PC-9 (cell line): Measurements from ENCODE around the gene SCNN1G. TPM values are rescaled to one million over a fixed set of nuclear protein-coding genes. Genes with fewer than 3 reads are reported as not detected.

Source experiments
- BruUV-seq: library from RNA; stranded (reverse); fragments of 400-500 nt; replicated peaks from 2 replicates; lab custom pipeline; 2021; lab: Mats Ljungman, UMichigan
- CTCF ChIA-PET: fragments of 300-600 bp; sonication (Branson Sonifier 250); formaldehyde crosslinking; loops from one replicate; lab custom pipeline; 2022; ENCODE audit warnings: antibody characterized with exemption; lab: Charles Lee
- POLR2A ChIA-PET: fragments of 300-600 bp; sonication (Branson Sonifier 250); formaldehyde crosslinking; loops from one replicate; lab custom pipeline; 2022; ENCODE audit warnings: antibody characterized with exemption; ENCODE audit not compliant: unreplicated experiment; lab: Charles Lee
- DNase-seq, 2 experiments: peaks; one replicate each; pipeline versions ENCODE4 v3.0.0 to v3.0.0-alpha.2; 2015 to 2022; ENCODE audit warnings: mixed read lengths in 1 of 2
- H2AFZ ChIP-seq: fragments of 200-600 bp; sonication (generic); 2 replicates; pipeline ENCODE4 v1.8.1; 2017; ENCODE audit warnings: antibody characterized with exemption
- H3F3A ChIP-seq: fragments of 200-600 bp; sonication (generic); 2 replicates; pipeline ENCODE4 v1.8.1; 2017; ENCODE audit warnings: antibody characterized with exemption, mild to moderate bottlenecking, low read depth; ENCODE audit not compliant: insufficient read depth
- H3K27ac ChIP-seq: fragments of 200-600 bp; sonication (generic); 2 replicates; pipeline ENCODE4 v1.6.1; 2016; ENCODE audit warnings: mixed run types
- H3K27me3 ChIP-seq: fragments of 200-600 bp; sonication (generic); 2 replicates; pipeline ENCODE4 v1.6.1; 2016; ENCODE audit warnings: low read depth, mixed run types; ENCODE audit not compliant: insufficient read depth
- H3K36me3 ChIP-seq: fragments of 200-600 bp; sonication (generic); 2 replicates; pipeline ENCODE4 v1.6.1; 2016; ENCODE audit warnings: low read depth, mixed run types
- H3K4me1 ChIP-seq: fragments of 200-600 bp; sonication (generic); replicated peaks from 2 replicates; pipeline ENCODE4 v1.6.1; 2016; ENCODE audit warnings: mixed run types; ENCODE audit not compliant: insufficient read depth
- H3K4me2 ChIP-seq: fragments of 200-600 bp; sonication (generic); 2 replicates; pipeline ENCODE4 v1.6.1; 2017; ENCODE audit warnings: mixed run types
- H3K4me3 ChIP-seq: fragments of 200-600 bp; sonication (generic); 2 replicates; pipeline ENCODE4 v1.6.1; 2016; ENCODE audit warnings: mixed run types
- H3K79me2 ChIP-seq: fragments of 200-600 bp; sonication (generic); 2 replicates; pipeline ENCODE4 v1.6.1; 2017; ENCODE audit warnings: low read depth, mixed run types
- H3K9me2 ChIP-seq: fragments of 200-600 bp; sonication (generic); 2 replicates; pipeline ENCODE4 v1.8.1; 2017; ENCODE audit warnings: mild to moderate bottlenecking; ENCODE audit not compliant: insufficient read depth
- H3K9me3 ChIP-seq: fragments of 200-600 bp; sonication (generic); 2 replicates; pipeline ENCODE4 v1.8.1; 2016; ENCODE audit warnings: low read depth; ENCODE audit not compliant: insufficient read depth
- H4K20me1 ChIP-seq: fragments of 200-600 bp; sonication (generic); 2 replicates; pipeline ENCODE4 v1.8.1; 2017; ENCODE audit not compliant: insufficient read depth
- EZH2 ChIP-seq: fragments of 200-600 bp; sonication (generic); IDR thresholded peaks from 2 replicates; pipeline ENCODE4 v1.8.0; 2017; ENCODE audit warnings: antibody characterized with exemption, low read depth
- intact Hi-C: fragments of 100-400 bp; cut with micrococcal nuclease; formaldehyde crosslinking; loops from one replicate; pipeline ENCODE4 v1.10.0; 2022; ENCODE audit not compliant: unreplicated experiment
- total RNA-seq: library from RNA; stranded (reverse); gene quantifications from 2 replicates; pipeline ENCODE4 v1.2.3, GENCODE V29; 2021
- TF ChIP-seq, protein P1 (sequence below): fragments of 200-600 bp; sonication (generic); conservative IDR thresholded peaks from 2 replicates; pipeline ENCODE4 v1.6.1; 2017; ENCODE audit warnings: mixed run types, antibody characterized with exemption, mild to moderate bottlenecking, moderate library complexity

Gene SCNN1G
- total RNA-seq, 1 experiment from 2014 or later: not detected

DNA sequence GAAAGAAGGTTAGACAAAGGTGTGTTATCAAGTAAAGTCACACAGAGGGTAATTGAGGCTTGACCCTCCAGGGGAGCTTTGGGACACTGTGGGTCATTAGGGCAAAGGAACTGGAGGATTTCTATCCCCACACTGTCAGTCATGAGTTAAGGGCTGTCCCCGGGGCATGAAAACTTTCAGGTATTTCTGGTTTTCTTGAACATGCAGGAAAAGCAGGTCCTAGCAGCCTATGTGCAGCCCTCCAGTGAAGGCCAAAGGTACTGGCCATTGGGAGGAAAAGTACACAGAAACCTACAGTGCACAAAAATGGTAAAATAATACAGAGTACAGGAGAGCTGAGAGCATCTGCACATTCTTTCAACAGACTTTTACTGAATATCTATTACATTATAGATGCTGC lies 75.1 kb downstream of the SCNN1G start:
- no peak for TF ChIP-seq EZH2
- TF ChIP-seq, protein P1, sequence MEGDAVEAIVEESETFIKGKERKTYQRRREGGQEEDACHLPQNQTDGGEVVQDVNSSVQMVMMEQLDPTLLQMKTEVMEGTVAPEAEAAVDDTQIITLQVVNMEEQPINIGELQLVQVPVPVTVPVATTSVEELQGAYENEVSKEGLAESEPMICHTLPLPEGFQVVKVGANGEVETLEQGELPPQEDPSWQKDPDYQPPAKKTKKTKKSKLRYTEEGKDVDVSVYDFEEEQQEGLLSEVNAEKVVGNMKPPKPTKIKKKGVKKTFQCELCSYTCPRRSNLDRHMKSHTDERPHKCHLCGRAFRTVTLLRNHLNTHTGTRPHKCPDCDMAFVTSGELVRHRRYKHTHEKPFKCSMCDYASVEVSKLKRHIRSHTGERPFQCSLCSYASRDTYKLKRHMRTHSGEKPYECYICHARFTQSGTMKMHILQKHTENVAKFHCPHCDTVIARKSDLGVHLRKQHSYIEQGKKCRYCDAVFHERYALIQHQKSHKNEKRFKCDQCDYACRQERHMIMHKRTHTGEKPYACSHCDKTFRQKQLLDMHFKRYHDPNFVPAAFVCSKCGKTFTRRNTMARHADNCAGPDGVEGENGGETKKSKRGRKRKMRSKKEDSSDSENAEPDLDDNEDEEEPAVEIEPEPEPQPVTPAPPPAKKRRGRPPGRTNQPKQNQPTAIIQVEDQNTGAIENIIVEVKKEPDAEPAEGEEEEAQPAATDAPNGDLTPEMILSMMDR: no peak
- H4K20me1 ChIP-seq: no peaks in the 10 kb centered on the region
- peak; percentile 82 to 97 for DNase-seq
- no peaks in the 10 kb centered on the region for H3K27me3 ChIP-seq
- H3K4me1 ChIP-seq: peaks cover 70% of the 10 kb centered on the region
- BruUV-seq: no TSS peak
- peak overlapping the region; percentile 40; the same call in 1 of the 2 replicates for H3K4me3 ChIP-seq
- ChIA-PET CTCF (interaction anchor here (0.7 to 1.3 kb wide), 2 partner anchors 176 to 178 kb away, joined by 5 to 11 read pairs; no protein-coding TSS in a partner anchor), POLR2A (no interaction called here)
- no peaks in the 10 kb centered on the region for H3K9me3 ChIP-seq
- peak overlapping the region; percentile 69 for H3K4me2 ChIP-seq
- intact Hi-C loops: loop anchor here (5.0 to 10.0 kb wide), 3 partner anchors 77 to 165 kb away; no protein-coding TSS in a partner anchor
- peak overlapping the region; percentile 94 for H3K27ac ChIP-seq
- peak overlapping the region; percentile 71; the same call in 1 of the 2 replicates for H2AFZ ChIP-seq
- H3K36me3 ChIP-seq: no peaks in the 10 kb centered on the region
- no peaks in the 10 kb centered on the region for H3K79me2 ChIP-seq
- H3K9me2 ChIP-seq: no peaks in the 10 kb centered on the region
- peaks cover 36% of the 10 kb centered on the region for H3F3A ChIP-seq

DNA sequence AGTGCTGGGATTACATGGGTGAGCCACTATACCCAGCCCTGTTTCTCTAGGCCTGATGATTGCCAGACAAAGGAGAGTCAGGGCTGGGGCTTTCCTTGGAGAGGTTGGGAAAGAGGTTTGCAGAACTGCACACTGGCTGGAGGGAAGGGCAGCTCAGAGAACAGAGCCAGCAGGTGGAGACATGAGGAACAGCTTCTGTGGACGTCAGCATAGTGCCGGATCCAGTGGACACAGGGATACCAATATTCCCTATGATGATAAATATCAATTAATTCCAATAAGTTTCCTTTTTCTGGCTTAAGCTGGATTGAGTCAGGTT lies 76.3 kb downstream of the SCNN1G start:
- H3K4me3 ChIP-seq: no peak overlapping the region
- H3K9me2 ChIP-seq: no peaks in the 10 kb centered on the region
- TF ChIP-seq, protein P1: 0 out of 2 replicates have a peak, but pooled peaks have one; percentile 19
- no peak for TF ChIP-seq EZH2
- H3K36me3 ChIP-seq: no peaks in the 10 kb centered on the region
- H3K27me3 ChIP-seq: no peaks in the 10 kb centered on the region
- BruUV-seq: no TSS peak
- peak in 1 of 2 experiments; percentile 43 for DNase-seq
- H3F3A ChIP-seq: peaks cover 36% of the 10 kb centered on the region
- H3K27ac ChIP-seq: peak overlapping the region; percentile 94
- H3K9me3 ChIP-seq: no peaks in the 10 kb centered on the region
- H3K4me1 ChIP-seq: peaks cover 68% of the 10 kb centered on the region
- H3K79me2 ChIP-seq: no peaks in the 10 kb centered on the region
- H2AFZ ChIP-seq: peak overlapping the region; percentile 71
- ChIA-PET POLR2A (no interaction called here), CTCF (interaction anchor here (1.3 kb wide), 1 partner anchor 177 kb away, joined by 5 read pairs; no protein-coding TSS in a partner anchor)
- H3K4me2 ChIP-seq: peak overlapping the region; percentile 69
- intact Hi-C loops: loop anchor here (5.0 to 10.0 kb wide), 3 partner anchors 76 to 163 kb away; no protein-coding TSS in a partner anchor
- H4K20me1 ChIP-seq: no peaks in the 10 kb centered on the region

Other genes with a start within 250 kb of the SCNN1G start
- 9.1 and 12.1 TPM in 2 replicates for gene USP31, start 33.3 kb upstream of the SCNN1G start, total RNA-seq
- gene SCNN1B, start 119.6 kb downstream of the SCNN1G start, total RNA-seq: 0.57 and 0.60 TPM in 2 replicates